ENCODE results near the gene C1QTNF8. TPM values are rescaled to one million over a fixed set of nuclear protein-coding genes. Genes with fewer than 3 reads are reported as not detected.

Gene C1QTNF8
- total and polyA plus RNA-seq, 2 of the 13 experiments (the other 11 are each of a cell fraction or from before 2014, with no cell fraction given) = 0.09 TPM; not detected in 1

GRCh38 chr16:1093284-1094123 is 2.5 kb downstream of the C1QTNF8 start (continued):
- TF ChIP-seq AKAP8 (CRISPR knock-in tag; IDR thresholded peaks at IDR 0.05) (peak; percentile 86), MAFF (IDR thresholded peaks at IDR 0.05; ENCODE audit: low read depth, low read length) (no peak), KIAA2018 (CRISPR knock-in tag; IDR thresholded peaks at IDR 0.05; ENCODE audit: borderline replicate concordance) (no peak), ELF1 (CRISPR knock-in tag; IDR thresholded peaks at IDR 0.05) (no peak), ZNF318 (CRISPR knock-in tag; IDR thresholded peaks at IDR 0.05) (peak; percentile 86; the same call in 1 of the 2 replicates), ARNT2 (CRISPR knock-in tag; IDR thresholded peaks at IDR 0.05; ENCODE audit: low read depth) (peak; percentile 47; the same call in 1 of the 2 replicates), ZC3H13 (CRISPR knock-in tag; IDR thresholded peaks at IDR 0.05) (no peak), CBX2 (IDR thresholded peaks at IDR 0.05; ENCODE audit: low read depth, low read length) (no peak), CBX2 (CRISPR knock-in tag; IDR thresholded peaks at IDR 0.05; ENCODE audit: low read depth) (no peak), MAX (IDR thresholded peaks at IDR 0.05) (peak; percentile 55)
